GM12878 (cell line): ENCODE measurements around the gene ZNF142.
"Not testable (repeated sequence)": the region's sequence is repeated elsewhere in the genome, so short reads cannot be mapped to it uniquely, and the experiment has no call there.

Source experiments
- BCLAF1 ChIP-seq: fragments of 450-650 bp; IDR thresholded peaks from 2 replicates; pipeline ENCODE4 v1.6.1; 2017; ENCODE audit warnings: antibody characterized with exemption, mild to moderate bottlenecking, moderate library complexity
- CTCF ChIP-seq, 3 experiments: IDR thresholded peaks in 2 of 3; conservative IDR thresholded peaks in 1 of 3; 2 replicates each; pipeline ENCODE4 v1.5.1; 2011; ENCODE audit warnings: low read depth in 3 of 3, low read length in 3 of 3, mild to moderate bottlenecking in 3 of 3, control low read depth in 2 of 3, moderate library complexity in 2 of 3, inconsistent platforms in 1 of 3, mixed read lengths in 1 of 3; ENCODE audit not compliant: control insufficient read depth in 2 of 3, insufficient read depth in 1 of 3; ENCODE audit errors: extremely low read depth in 1 of 3
- FOXK2 ChIP-seq: fragments of 450-650 bp; IDR thresholded peaks from 2 replicates; pipeline ENCODE4 v1.6.1; 2017; ENCODE audit warnings: mild to moderate bottlenecking, moderate library complexity
- MXI1 ChIP-seq: fragments of 150-350 bp; IDR thresholded peaks from 2 replicates; pipeline ENCODE4 v1.6.1; 2011; ENCODE audit warnings: low read depth, mild to moderate bottlenecking, inconsistent platforms, low read length, improper control_type of control experiment
- PML ChIP-seq: IDR thresholded peaks from 2 replicates; pipeline ENCODE4 v1.6.1; 2012; ENCODE audit warnings: low read length, inconsistent platforms
- POLR2A ChIP-seq: IDR thresholded peaks from 2 replicates; pipeline ENCODE4 v1.6.1; 2011; ENCODE audit warnings: low read depth, mild to moderate bottlenecking, low read length
- RAD21 ChIP-seq: IDR thresholded peaks from 2 replicates; pipeline ENCODE4 v1.6.1; 2011; ENCODE audit warnings: mild to moderate bottlenecking, low read depth, low read length, moderate library complexity; ENCODE audit not compliant: insufficient read depth
- SMAD1 ChIP-seq: fragments of 450-650 bp; IDR thresholded peaks from 2 replicates; pipeline ENCODE4 v1.6.1; 2018; ENCODE audit warnings: mild to moderate bottlenecking, low read depth; ENCODE audit not compliant: partially characterized antibody
- SP1 ChIP-seq: IDR thresholded peaks from one replicate; pipeline ENCODE4 v1.6.1; 2011; ENCODE audit warnings: low read depth, low read length

GRCh38 chr2:218687400-218688060 is 28.1 kb upstream of the ZNF142 start:
- TF ChIP-seq MXI1, SMAD1, SP1, POLR2A, PML, FOXK2, BCLAF1: not testable (repeated sequence)
- TF ChIP-seq CTCF (IDR thresholded peaks at IDR 0.05 in 2 of 3, conservative IDR thresholded peaks at IDR 0.05 in 1 of 3; ENCODE audit: control insufficient read depth in 2 of 3, extremely low read depth in 1 of 3, insufficient read depth in 1 of 3, low read depth in 3 of 3, low read length in 3 of 3) (peak; percentile 53 to 63 (median 59); a peak in 5 of 6 replicates), RAD21 (peak; percentile 60)
